GM13976 (cell line): ENCODE results near the gene CFD.

ENCODE experiments used
- DNase-seq: peaks from one replicate; pipeline ENCODE4 v3.0.0; 2012; ENCODE audit warnings: low spot score
- CTCF ChIP-seq: IDR thresholded peaks from 2 replicates; pipeline ENCODE4 v1.5.1; 2012; ENCODE audit warnings: borderline replicate concordance, mild to moderate bottlenecking; ENCODE audit not compliant: insufficient read depth; ENCODE audit errors: extremely low read depth, missing control alignments, control extremely low read depth
- in situ Hi-C: fragments of 300-500 bp; cut with MboI; formaldehyde crosslinking; loops from one replicate; pipeline ENCODE4 v1.12.0; 2022; ENCODE audit warnings: low sequenced_read_pairs, mixed read lengths, inconsistent platforms; ENCODE audit not compliant: unreplicated experiment

CFD gene

GRCh38 chr19:858868-859843 is at the start of gene CFD:
CFD (plus strand) TSS chr19:859664; CDS start chr19:859690, 26 bp downstream.
- no peak for TF ChIP-seq CTCF
- no peak for DNase-seq
- in situ Hi-C loops, result no loop called here

GRCh38 chr19:810077-810855 is 49.2 kb upstream of the CFD start:
- no peak for DNase-seq

GRCh38 chr19:810883-811489 is 48.5 kb upstream of the CFD start:
- no peak for DNase-seq

More at GRCh38 chr19:810077-810855, 49.2 kb upstream of the CFD start:
- no peak for TF ChIP-seq CTCF
- in situ Hi-C loops, result no loop called here

GRCh38 chr19:811506-812048 is 47.9 kb upstream of the CFD start:
- in situ Hi-C loops, result no loop called here
- no peak for TF ChIP-seq CTCF
- DNase-seq, result no peak

More at GRCh38 chr19:810883-811489, 48.5 kb upstream of the CFD start:
- no peak for TF ChIP-seq CTCF
- in situ Hi-C loops, result no loop called here

- in situ Hi-C loops, result no loop called here
Observed at GRCh38 chr19:812049-812746, 47.3 kb upstream of the CFD start.

More at GRCh38 chr19:812049-812746, 47.3 kb upstream of the CFD start:
- no peak for DNase-seq
- no peak for TF ChIP-seq CTCF
